HepG2 (cell line): ENCODE measurements around the gene AMN. TPM values are rescaled to one million over a fixed set of nuclear protein-coding genes. Genes with fewer than 3 reads are reported as not detected.

Experiments
- CREM ChIP-seq, 2 experiments: sonication (generic) in 1 of 2; formaldehyde crosslinking in 1 of 2; IDR thresholded peaks; 2 replicates each; pipeline versions ENCODE4 v1.4.0 to v1.6.1; 2016 to 2020; ENCODE audit warnings: antibody characterized with exemption in 1 of 2, mild to moderate bottlenecking in 1 of 2, missing genetic modification reagents in 1 of 2
- FOXA3 ChIP-seq: IDR thresholded peaks from 2 replicates; pipeline ENCODE4 v1.6.1; 2016; ENCODE audit warnings: missing genetic modification reagents, missing compliant biosample characterization
- HOXA5 ChIP-seq: sonication (generic); formaldehyde crosslinking; IDR thresholded peaks from 2 replicates; pipeline ENCODE4 v1.4.0; 2020; ENCODE audit warnings: missing genetic modification reagents
- KDM6A ChIP-seq: IDR thresholded peaks from 2 replicates; pipeline ENCODE4 v1.6.1; 2016; ENCODE audit warnings: low read depth
- MAZ ChIP-seq, 2 experiments: sonication (generic) in 1 of 2; formaldehyde crosslinking in 1 of 2; IDR thresholded peaks; 2 replicates each; pipeline versions ENCODE4 v1.5.0 to v1.6.1; 2012 to 2020; ENCODE audit warnings: low read depth in 2 of 2, mild to moderate bottlenecking in 2 of 2, borderline replicate concordance in 1 of 2, improper control_type of control experiment in 1 of 2, low read length in 1 of 2, missing genetic modification reagents in 1 of 2, moderate library complexity in 1 of 2
- MIXL1 ChIP-seq: IDR thresholded peaks from 2 replicates; pipeline ENCODE4 v1.6.1; 2016
- NFATC3 ChIP-seq: sonication (generic); formaldehyde crosslinking; IDR thresholded peaks from 2 replicates; pipeline ENCODE4 v1.5.1; 2020; ENCODE audit warnings: mild to moderate bottlenecking, missing genetic modification reagents
- RELA ChIP-seq: sonication (generic); formaldehyde crosslinking; IDR thresholded peaks from 2 replicates; pipeline ENCODE4 v1.4.0; 2020; ENCODE audit warnings: missing genetic modification reagents
- TSC22D2 ChIP-seq: sonication (generic); formaldehyde crosslinking; IDR thresholded peaks from 2 replicates; pipeline ENCODE4 v1.5.1; 2020; ENCODE audit warnings: missing genetic modification reagents, mild to moderate bottlenecking, borderline replicate concordance
- ZBTB7A ChIP-seq: sonication (generic); formaldehyde crosslinking; IDR thresholded peaks from 2 replicates; pipeline ENCODE4 v1.8.0; 2022; ENCODE audit warnings: mild to moderate bottlenecking, missing genetic modification reagents
- ZFP90 ChIP-seq: sonication (generic); formaldehyde crosslinking; IDR thresholded peaks from 2 replicates; pipeline ENCODE4 v1.8.0; 2022; ENCODE audit warnings: missing genetic modification reagents, mild to moderate bottlenecking, inconsistent platforms, borderline replicate concordance
- ZNF296 ChIP-seq: sonication (generic); formaldehyde crosslinking; conservative IDR thresholded peaks from 2 replicates; pipeline ENCODE4 v1.5.0; 2020; ENCODE audit warnings: mild to moderate bottlenecking, missing genetic modification reagents
- ZNF350 ChIP-seq: sonication (generic); formaldehyde crosslinking; IDR thresholded peaks from 2 replicates; pipeline ENCODE4 v1.4.0; 2020; ENCODE audit warnings: mild to moderate bottlenecking, low read depth, missing genetic modification reagents, borderline replicate concordance
- ZNF609 ChIP-seq: sonication (generic); formaldehyde crosslinking; IDR thresholded peaks from 2 replicates; pipeline ENCODE4 v1.4.0; 2020; ENCODE audit warnings: mild to moderate bottlenecking, missing genetic modification reagents, borderline replicate concordance
- ZNF687 ChIP-seq: sonication (generic); formaldehyde crosslinking; IDR thresholded peaks from 2 replicates; pipeline ENCODE4 v1.5.1; 2020; ENCODE audit warnings: mild to moderate bottlenecking, missing genetic modification reagents, moderate library complexity
- polyA plus RNA-seq, 8 experiments: library from polyadenylated mRNA; depleted of rRNA in 3 of 8; stranded (reverse) in 7 of 8; unstranded in 1 of 8; fragments of >200 nt; fragmentation: Illumina TruSeq in 4 of 8; extraction: Trizol in 4 of 8; gene quantifications; 2 replicates each; pipeline versions ENCODE4 v1.2.1 to v1.2.3, GENCODE V29; 2011 to 2016; ENCODE audit warnings: low read depth in 4 of 8, missing spikeins in 1 of 8, mixed read lengths in 1 of 8; ENCODE audit not compliant: insufficient read depth in 1 of 8
- total RNA-seq, 5 experiments: library from RNA; depleted of rRNA; stranded (reverse); fragments of >200 nt; fragmentation: Illumina TruSeq; extraction: Trizol; gene quantifications; 2 replicates each; pipeline ENCODE4 v1.2.3, GENCODE V29; 2016; ENCODE audit warnings: low read depth in 1 of 5
- TF ChIP-seq, protein P1 (sequence below): sonication (generic); formaldehyde crosslinking; IDR thresholded peaks from 2 replicates; pipeline ENCODE4 v1.8.1; 2022; ENCODE audit warnings: low read depth, mild to moderate bottlenecking, missing genetic modification reagents

Gene AMN
- total and polyA plus RNA-seq, 2 of the 13 experiments (the other 11 are each of a cell fraction or from before 2014, with no cell fraction given): 9.8 to 33.1 TPM

DNA sequence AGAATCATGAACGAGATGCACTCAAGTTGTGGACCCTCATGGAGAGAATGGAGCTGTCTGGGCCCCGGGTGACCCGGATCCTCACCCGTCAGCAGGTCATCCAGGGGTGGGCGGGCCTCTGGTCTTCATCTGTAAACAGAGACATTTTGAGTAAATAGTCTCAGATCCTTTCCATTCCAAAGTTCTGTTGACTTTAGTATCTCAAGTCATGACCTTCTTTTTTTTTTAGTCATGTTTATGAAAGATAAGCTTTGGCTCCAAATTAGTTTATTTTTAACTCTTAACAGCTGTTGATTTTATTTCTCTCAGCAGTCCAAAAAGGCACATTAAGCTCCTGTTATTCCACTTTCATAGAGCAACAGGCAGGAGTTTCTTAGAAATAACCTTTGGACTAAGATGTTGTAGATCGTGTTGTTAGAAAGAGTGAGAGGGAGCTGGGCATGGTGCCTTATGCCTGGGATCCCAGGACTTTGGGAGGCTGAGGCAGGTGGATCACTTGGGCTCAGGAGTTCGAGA, 48.9 kb upstream of the AMN start (continued):
- TF ChIP-seq ZFP90 (CRISPR knock-in tag) (peak; percentile 80; the same call in 1 of the 2 replicates), ZNF350 (CRISPR knock-in tag) (peak; percentile 52; the same call in 1 of the 2 replicates), ZNF609 (CRISPR knock-in tag) (peak; percentile 95), HOXA5 (CRISPR knock-in tag) (peak; percentile 78; the same call in 1 of the 2 replicates), KDM6A (peak; percentile 92), MAZ (IDR thresholded peaks at IDR 0.05; ENCODE audit: borderline replicate concordance, low read depth, low read length) (0 out of 2 replicates have a peak, but pooled peaks have one; percentile 2), MAZ (CRISPR knock-in tag; IDR thresholded peaks at IDR 0.05; ENCODE audit: low read depth) (peak; percentile 16; the same call in 1 of the 2 replicates), NFATC3 (CRISPR knock-in tag) (no peak), ZBTB7A (CRISPR knock-in tag) (no peak), RELA (no peak), FOXA3 (CRISPR knock-in tag) (peak; percentile 99), ZNF687 (CRISPR knock-in tag) (peak; percentile 60), TSC22D2 (CRISPR knock-in tag) (no peak), CREM (IDR thresholded peaks at IDR 0.05) (peak; percentile 89), CREM (CRISPR knock-in tag; IDR thresholded peaks at IDR 0.05) (no peak), MIXL1 (CRISPR knock-in tag) (peak; percentile 89), ZNF296 (CRISPR knock-in tag) (no peak)
- TF ChIP-seq, protein P1, sequence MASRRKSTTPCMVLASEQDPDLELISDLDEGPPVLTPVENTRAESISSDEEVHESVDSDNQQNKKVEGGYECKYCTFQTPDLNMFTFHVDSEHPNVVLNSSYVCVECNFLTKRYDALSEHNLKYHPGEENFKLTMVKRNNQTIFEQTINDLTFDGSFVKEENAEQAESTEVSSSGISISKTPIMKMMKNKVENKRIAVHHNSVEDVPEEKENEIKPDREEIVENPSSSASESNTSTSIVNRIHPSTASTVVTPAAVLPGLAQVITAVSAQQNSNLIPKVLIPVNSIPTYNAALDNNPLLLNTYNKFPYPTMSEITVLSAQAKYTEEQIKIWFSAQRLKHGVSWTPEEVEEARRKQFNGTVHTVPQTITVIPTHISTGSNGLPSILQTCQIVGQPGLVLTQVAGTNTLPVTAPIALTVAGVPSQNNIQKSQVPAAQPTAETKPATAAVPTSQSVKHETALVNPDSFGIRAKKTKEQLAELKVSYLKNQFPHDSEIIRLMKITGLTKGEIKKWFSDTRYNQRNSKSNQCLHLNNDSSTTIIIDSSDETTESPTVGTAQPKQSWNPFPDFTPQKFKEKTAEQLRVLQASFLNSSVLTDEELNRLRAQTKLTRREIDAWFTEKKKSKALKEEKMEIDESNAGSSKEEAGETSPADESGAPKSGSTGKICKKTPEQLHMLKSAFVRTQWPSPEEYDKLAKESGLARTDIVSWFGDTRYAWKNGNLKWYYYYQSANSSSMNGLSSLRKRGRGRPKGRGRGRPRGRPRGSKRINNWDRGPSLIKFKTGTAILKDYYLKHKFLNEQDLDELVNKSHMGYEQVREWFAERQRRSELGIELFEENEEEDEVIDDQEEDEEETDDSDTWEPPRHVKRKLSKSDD (CRISPR knock-in tag): no peak
